ENCODE data around the gene PRICKLE2.

Gene PRICKLE2

GRCh38 chr3:64160000-64160695 lies 65.1 kb downstream of the PRICKLE2 start:
- DNase-seq (ENCODE audit: low read depth, low spot score), result no peak

GRCh38 chr3:64158334-64158733 lies 66.9 kb downstream of the PRICKLE2 start:
- DNase-seq (ENCODE audit: low read depth, low spot score), result no peak

- DNase-seq (ENCODE audit: low read depth, low spot score), result no peak
These were observed 67.9 kb downstream of the PRICKLE2 start for GRCh38 chr3:64157150-64158035.

GRCh38 chr3:64155328-64155727 lies 69.9 kb downstream of the PRICKLE2 start:
- DNase-seq (ENCODE audit: low read depth, low spot score), result no peak

DNA sequence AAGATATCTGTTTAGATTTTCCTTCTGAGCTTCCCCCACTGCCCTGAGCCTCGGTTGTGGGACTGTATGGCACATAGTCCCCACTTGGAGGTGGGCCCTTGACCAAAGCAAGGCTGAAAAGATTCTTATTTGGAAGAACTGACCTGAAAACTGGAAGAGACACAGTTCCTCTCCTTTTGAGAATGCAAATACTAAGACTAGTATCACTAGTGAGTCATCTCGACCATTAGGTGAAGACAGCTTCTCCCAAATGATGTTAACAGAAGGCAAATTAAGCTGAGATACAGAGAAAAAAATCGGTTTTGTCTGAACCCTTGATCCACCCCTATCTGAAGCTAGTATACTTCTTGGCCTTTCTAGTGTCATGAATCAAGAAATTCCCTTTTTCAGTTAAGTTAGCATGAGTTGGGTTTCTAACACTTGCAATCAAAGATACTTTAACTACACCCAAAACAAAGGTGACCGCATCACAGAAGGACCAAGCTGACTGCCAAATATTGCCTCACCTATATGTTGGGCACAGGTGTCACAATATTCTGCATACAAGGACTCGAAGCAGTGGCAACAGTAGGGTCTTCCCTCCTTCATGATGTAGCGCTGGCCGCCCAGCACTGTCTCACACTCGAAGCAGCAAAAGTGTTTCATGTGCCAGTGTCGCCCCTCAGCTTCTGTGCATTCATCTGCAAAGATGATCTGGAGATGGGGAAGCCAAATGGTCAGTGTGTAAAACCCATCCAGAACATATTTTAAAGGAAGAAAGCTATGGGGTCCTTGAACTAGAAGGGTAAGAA lies 72.4 kb downstream of the PRICKLE2 start:
- no peak for DNase-seq (ENCODE audit: low read depth, low spot score)

- DNase-seq (ENCODE audit: low read depth, low spot score), result no peak
These were observed 73.2 kb downstream of the PRICKLE2 start for GRCh38 chr3:64152086-64152485.

DNA sequence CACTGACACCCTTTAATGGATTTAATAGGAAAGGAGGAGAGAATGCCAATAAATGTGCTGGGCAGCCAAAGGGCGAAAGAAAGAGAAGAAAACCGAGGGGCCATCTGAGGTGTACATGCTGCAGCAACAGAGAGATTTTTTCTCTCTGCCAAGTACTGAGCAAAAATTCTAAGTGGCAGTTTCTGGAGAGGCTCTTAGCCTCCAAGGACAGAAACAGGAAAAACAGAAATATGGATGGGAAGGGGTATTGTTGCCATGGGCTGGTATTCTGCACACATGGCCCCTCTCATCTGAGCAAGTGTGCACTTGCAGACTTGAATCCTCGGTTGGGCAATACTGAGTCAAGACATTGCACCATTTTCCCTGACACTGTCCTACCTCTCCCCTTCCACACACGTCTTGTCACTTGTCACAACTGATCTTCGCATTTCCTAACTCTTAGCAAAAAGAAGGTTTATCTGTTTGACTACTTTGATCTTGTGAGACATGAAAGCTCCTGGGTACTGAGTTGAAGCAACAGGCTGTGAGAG lies 73.9 kb downstream of the PRICKLE2 start:
- no peak for DNase-seq (ENCODE audit: low read depth, low spot score)

GRCh38 chr3:64150623-64151207 lies 74.6 kb downstream of the PRICKLE2 start:
- no peak for DNase-seq (ENCODE audit: low read depth, low spot score)

DNA sequence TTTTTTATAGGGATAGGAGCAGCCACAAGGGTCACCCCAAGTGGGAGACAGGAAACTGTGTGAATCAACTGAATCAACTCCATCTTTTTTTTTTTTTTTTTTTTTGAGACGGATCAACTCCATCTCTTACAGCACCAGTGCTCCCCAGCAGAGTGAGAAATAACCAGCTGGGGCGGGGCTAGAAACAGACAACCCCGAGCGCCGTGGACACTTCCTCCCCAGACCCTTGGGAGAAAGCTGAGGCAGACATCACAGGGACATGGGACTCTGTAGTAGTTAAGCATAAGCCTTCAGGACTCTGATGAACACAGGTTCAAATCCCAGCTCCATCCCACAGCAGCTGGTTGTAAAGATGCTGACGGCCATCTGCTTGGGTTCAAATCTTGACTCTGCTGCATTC lies 75.4 kb downstream of the PRICKLE2 start:
- no peak for DNase-seq (ENCODE audit: low read depth, low spot score)

- DNase-seq (ENCODE audit: low read depth, low spot score), result no peak
These were observed 76.2 kb downstream of the PRICKLE2 start for GRCh38 chr3:64148955-64149653.

- no peak for DNase-seq (ENCODE audit: low read depth, low spot score)
These were observed 78.1 kb downstream of the PRICKLE2 start for GRCh38 chr3:64147211-64147610.

DNA sequence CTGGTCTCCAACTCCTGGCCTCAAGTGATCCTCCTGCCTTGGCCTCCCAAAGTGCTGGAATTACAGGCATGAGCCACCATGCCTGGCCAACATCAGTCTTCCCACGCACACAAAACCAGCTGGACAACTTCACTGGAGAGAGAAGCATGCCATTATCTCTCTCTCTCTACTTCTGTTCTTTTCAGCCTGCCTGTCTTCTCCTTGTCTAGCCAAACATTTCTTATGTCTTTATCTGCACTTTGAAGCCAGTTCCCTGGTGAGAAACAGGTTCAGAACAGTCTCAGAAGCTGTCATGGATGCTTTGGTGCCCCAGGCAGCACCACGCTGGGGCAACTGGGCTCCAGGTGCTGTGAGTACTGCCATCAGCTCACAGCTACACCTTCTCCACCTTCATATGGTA lies 79.8 kb downstream of the PRICKLE2 start:
- DNase-seq (ENCODE audit: low read depth, low spot score), result no peak

DNA sequence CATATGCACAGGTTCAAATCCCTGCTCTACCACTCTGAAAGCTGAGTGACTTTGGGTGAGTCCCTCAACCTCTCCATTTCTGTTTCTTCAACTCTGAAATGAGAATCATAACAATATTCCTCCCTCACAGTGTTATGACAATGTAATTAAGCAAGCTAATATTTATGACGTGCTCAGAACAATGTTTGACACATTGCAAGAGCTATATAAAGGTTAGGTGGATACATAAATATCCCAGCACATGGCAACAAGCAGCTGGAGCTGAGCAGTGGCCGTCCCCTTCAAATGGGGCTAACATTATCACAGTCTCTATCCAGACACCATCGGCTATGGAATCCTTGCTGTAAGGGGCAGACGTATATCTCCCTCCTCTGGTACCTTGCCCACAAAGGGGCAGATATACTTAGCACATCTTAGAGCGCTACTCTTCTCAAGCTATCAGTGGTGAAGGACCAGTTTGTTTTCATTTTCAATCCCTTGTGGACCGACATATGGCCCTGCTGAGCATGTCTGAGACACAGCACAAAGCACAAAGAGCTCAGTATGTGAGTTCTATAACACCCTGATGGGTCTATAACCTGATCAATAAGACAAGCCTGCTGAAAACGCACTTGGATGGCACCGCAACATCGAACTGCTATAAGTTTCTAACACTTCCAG lies 80.9 kb downstream of the PRICKLE2 start:
- no peak for DNase-seq (ENCODE audit: low read depth, low spot score)

DNA sequence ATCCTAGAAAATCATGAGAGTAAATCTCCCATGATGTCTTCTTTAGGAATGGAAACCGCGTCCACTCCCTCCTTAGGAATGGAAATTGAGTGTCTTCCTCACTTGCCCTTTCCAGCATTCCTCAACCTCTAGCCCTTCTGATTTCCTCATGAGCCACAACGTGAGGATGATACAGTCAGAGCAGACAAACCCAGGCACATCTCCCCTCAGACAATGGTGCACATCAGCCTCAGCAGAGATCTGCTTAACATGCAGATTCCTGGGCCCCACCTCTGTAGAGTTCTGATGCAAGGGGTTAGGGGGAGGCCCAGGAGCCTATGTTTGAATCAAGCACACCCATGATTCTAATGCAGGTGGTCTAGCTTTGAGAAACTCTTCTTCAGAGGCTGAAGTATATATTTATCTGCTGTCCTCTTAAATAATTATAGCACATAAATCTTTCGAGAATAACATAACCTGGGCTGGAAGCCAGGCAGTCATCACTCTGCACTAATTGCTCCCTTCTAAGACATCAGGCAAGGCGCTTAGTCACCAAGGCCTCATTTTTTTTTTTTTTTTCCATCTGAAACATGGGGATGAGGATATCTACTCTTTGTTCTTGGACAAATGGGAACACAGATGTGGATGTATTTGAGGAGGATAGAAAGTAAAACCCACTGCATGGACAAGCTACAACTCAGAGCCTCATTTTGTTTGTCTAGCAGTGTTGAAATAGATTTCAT lies 81.7 kb downstream of the PRICKLE2 start:
- DNase-seq (ENCODE audit: low read depth, low spot score), result no peak

DNA sequence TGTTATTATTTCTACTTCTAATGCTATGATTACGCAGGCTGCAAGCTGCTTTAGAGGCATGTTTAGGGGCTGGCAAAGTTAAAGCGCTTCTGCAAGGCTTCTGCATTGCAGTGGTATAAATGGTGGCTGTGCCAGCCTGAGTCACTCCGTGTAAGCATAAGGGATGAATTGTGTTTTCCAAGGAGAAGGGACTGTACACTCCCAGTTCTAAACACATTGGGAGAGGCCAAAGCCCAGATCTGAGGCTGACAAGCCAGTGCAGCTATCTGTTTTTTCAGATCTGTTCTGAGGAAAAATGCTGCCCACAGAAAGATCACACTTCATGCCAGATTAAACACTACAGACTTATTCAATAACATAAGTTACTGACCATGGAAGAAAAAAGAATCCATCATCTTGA lies 83.8 kb downstream of the PRICKLE2 start:
- no peak for DNase-seq (ENCODE audit: low read depth, low spot score)

- DNase-seq (ENCODE audit: low read depth, low spot score), result no peak
These were observed 84.6 kb downstream of the PRICKLE2 start for GRCh38 chr3:64140651-64141050.

DNA sequence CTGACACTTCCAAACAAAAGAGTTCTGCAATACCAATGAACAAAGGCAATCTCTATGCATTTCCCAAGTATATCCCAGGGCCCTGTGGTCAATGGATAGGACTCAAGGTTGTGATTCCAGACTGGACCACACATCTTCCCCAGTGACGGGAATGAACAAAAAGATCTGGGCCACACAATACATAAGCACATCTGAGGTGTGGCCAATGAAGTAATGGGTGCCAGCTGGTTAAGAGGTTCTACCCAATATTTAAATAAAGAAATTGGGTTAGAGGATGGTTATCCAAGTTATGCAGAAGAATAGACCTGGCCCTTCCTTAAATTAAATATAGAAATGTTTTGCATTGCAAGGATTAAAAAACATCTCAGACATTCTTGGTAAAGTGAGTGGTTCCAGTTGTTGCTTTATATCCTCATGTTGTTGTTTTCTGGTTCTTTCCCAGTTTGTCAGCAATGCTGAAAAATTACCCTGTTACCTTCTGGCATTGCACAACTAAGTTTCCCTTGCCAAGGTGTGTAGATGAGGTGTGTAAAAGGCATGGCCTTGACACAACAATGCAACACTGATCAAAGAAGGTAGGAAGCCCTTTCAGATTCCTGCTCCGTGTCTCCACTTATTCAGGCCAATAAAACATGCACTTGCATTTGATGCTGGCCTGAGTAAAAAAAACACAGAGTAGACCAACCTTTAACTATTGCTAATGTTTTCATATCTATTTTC lies 86.5 kb downstream of the PRICKLE2 start:
- no peak for DNase-seq (ENCODE audit: low read depth, low spot score)

- DNase-seq (ENCODE audit: low read depth, low spot score), result no peak
These were observed 87.2 kb downstream of the PRICKLE2 start for GRCh38 chr3:64138046-64138445.

GRCh38 chr3:64134882-64135281 lies 90.4 kb downstream of the PRICKLE2 start:
- no peak for DNase-seq (ENCODE audit: low read depth, low spot score)

Measured in activated CD4-positive, CD25-positive, alpha-beta regulatory T cell treated with anti-CD3 and anti-CD28 coated beads, Interleukin-2, amount 50 U/mL, for 16 hours (primary cell).